ENCODE results near the gene RLF. TPM values are rescaled to one million over a fixed set of nuclear protein-coding genes. Genes with fewer than 3 reads are reported as not detected.
"Not testable (repeated sequence)": the region's sequence is repeated elsewhere in the genome, so short reads cannot be mapped to it uniquely, and the experiment has no call there.

RLF gene
- total and polyA plus RNA-seq, 2 donors from 2014 or later = 3.5 to 15.8 TPM

GRCh38 chr1:40218333-40218732 is 57.1 kb downstream of the RLF start:
- Histone ChIP-seq H3K36me3 (ENCODE audit: control insufficient read depth in 2 of 3, insufficient read depth in 3 of 3, low read length in 3 of 3) (peaks cover 0 to 4% (median 3%) of the 10 kb centered on the region in 3 donors), H3K9ac (ENCODE audit: low read length in 3 of 3) (no peak overlapping the region), H3K4me3 (ENCODE audit: low read length in 3 of 3) (no peak overlapping the region), H3K4me1 (ENCODE audit: control insufficient read depth in 2 of 3, insufficient read depth in 2 of 3, low read depth in 1 of 3, low read length in 3 of 3) (no peaks in the 10 kb centered on the region), H3K27ac (ENCODE audit: low read depth in 2 of 2, low read length in 2 of 2) (no peak overlapping the region), H3K9me3 (ENCODE audit: control insufficient read depth in 2 of 3, insufficient read depth in 1 of 3, low read length in 3 of 3) (no peaks in the 10 kb centered on the region), H3K27me3 (ENCODE audit: control insufficient read depth, insufficient read depth, low read length) (no peaks in the 10 kb centered on the region)
- no peak for TF ChIP-seq CTCF (IDR thresholded peaks at IDR 0.05; ENCODE audit: borderline replicate concordance, extremely low read depth, insufficient read depth)
- DNase-seq (no peak), FAIRE-seq (no peak)
- intact Hi-C loops (cut with DNase I) = no loop called here

GRCh38 chr1:40221471-40221905 is 60.3 kb downstream of the RLF start:
- DNase-seq; H3K9me3 ChIP-seq (ENCODE audit: control insufficient read depth in 2 of 3, insufficient read depth in 1 of 3, low read length in 3 of 3); FAIRE-seq; intact Hi-C loops (cut with DNase I); H3K4me3 ChIP-seq (ENCODE audit: low read length in 3 of 3); H3K9ac ChIP-seq (ENCODE audit: low read length in 3 of 3); H3K27me3 ChIP-seq (ENCODE audit: control insufficient read depth, insufficient read depth, low read length); H3K36me3 ChIP-seq (ENCODE audit: control insufficient read depth in 2 of 3, insufficient read depth in 3 of 3, low read length in 3 of 3); H3K4me1 ChIP-seq (ENCODE audit: control insufficient read depth in 2 of 3, insufficient read depth in 2 of 3, low read depth in 1 of 3, low read length in 3 of 3); H3K27ac ChIP-seq (ENCODE audit: low read depth in 2 of 2, low read length in 2 of 2): not testable (repeated sequence)

- Histone ChIP-seq H3K27ac (ENCODE audit: low read depth in 2 of 2, low read length in 2 of 2) (no peak overlapping the region), H3K27me3 (ENCODE audit: control insufficient read depth, insufficient read depth, low read length) (no peaks in the 10 kb centered on the region), H3K9me3 (ENCODE audit: control insufficient read depth in 2 of 3, insufficient read depth in 1 of 3, low read length in 3 of 3) (no peaks in the 10 kb centered on the region), H3K9ac (ENCODE audit: low read length in 3 of 3) (no peak overlapping the region), H3K36me3 (ENCODE audit: control insufficient read depth in 2 of 3, insufficient read depth in 3 of 3, low read length in 3 of 3) (peaks cover 0 to 5% (median 3%) of the 10 kb centered on the region in 3 donors), H3K4me3 (ENCODE audit: low read length in 3 of 3) (no peak overlapping the region), H3K4me1 (ENCODE audit: control insufficient read depth in 2 of 3, insufficient read depth in 2 of 3, low read depth in 1 of 3, low read length in 3 of 3) (no peaks in the 10 kb centered on the region)
- TF ChIP-seq CTCF (IDR thresholded peaks at IDR 0.05; ENCODE audit: borderline replicate concordance, extremely low read depth, insufficient read depth) = no peak
- FAIRE-seq (no peak), DNase-seq (no peak)
- intact Hi-C loops (cut with DNase I) = no loop called here
These were observed 61.0 kb downstream of the RLF start for GRCh38 chr1:40221977-40222772.

- intact Hi-C loops (cut with DNase I) = no loop called here
- DNase-seq (no peak), FAIRE-seq (no peak)
- Histone ChIP-seq H3K4me1 (ENCODE audit: control insufficient read depth in 2 of 3, insufficient read depth in 2 of 3, low read depth in 1 of 3, low read length in 3 of 3) (no peaks in the 10 kb centered on the region), H3K4me3 (ENCODE audit: low read length in 3 of 3) (no peak overlapping the region), H3K36me3 (ENCODE audit: control insufficient read depth in 2 of 3, insufficient read depth in 3 of 3, low read length in 3 of 3) (peaks cover 0 to 5% (median 3%) of the 10 kb centered on the region in 3 donors), H3K9ac (ENCODE audit: low read length in 3 of 3) (no peak overlapping the region), H3K27ac (ENCODE audit: low read depth in 2 of 2, low read length in 2 of 2) (no peak overlapping the region), H3K9me3 (ENCODE audit: control insufficient read depth in 2 of 3, insufficient read depth in 1 of 3, low read length in 3 of 3) (no peaks in the 10 kb centered on the region), H3K27me3 (ENCODE audit: control insufficient read depth, insufficient read depth, low read length) (no peaks in the 10 kb centered on the region)
- no peak for TF ChIP-seq CTCF (IDR thresholded peaks at IDR 0.05; ENCODE audit: borderline replicate concordance, extremely low read depth, insufficient read depth)
These were observed 62.9 kb downstream of the RLF start for GRCh38 chr1:40224040-40224439.
